DOHH2 (cell line): Measurements from ENCODE around the gene TBC1D10B.
A peak's percentile ranks its signal among the peaks of the same experiment; 100 is the strongest.
"Not testable (repeated sequence)": the region's sequence is repeated elsewhere in the genome, so short reads cannot be mapped to it uniquely, and the experiment has no call there.

Source experiments
- H3F3A ChIP-seq: fragments of 200-600 bp; sonication (generic), shearing (Covaris generic); 2 replicates; pipeline ENCODE4 v1.6.0; 2016; ENCODE audit warnings: antibody characterized with exemption, mild to moderate bottlenecking; ENCODE audit not compliant: control insufficient read depth, insufficient read depth
- H3K27ac ChIP-seq: fragments of 200-600 bp; sonication (generic); 2 replicates; pipeline ENCODE4 v1.5.1; 2014; ENCODE audit warnings: low read depth, mild to moderate bottlenecking, low read length, moderate library complexity
- H3K27me3 ChIP-seq: fragments of 200-600 bp; sonication (generic); 2 replicates; pipeline ENCODE4 v1.6.1; 2014; ENCODE audit warnings: mild to moderate bottlenecking, low read length, mixed read lengths; ENCODE audit not compliant: control insufficient read depth
- H3K36me3 ChIP-seq: fragments of 200-600 bp; sonication (generic); 2 replicates; pipeline ENCODE4 v1.6.1; 2014; ENCODE audit warnings: mild to moderate bottlenecking, low read length, moderate library complexity, mixed read lengths; ENCODE audit not compliant: control insufficient read depth
- H3K4me1 ChIP-seq: fragments of 200-600 bp; sonication (generic); 2 replicates; pipeline ENCODE4 v1.6.1; 2014; ENCODE audit warnings: mild to moderate bottlenecking, low read length, mixed read lengths; ENCODE audit not compliant: control insufficient read depth
- H3K4me2 ChIP-seq: fragments of 200-600 bp; sonication (generic); 2 replicates; pipeline ENCODE4 v1.6.0; 2014; ENCODE audit warnings: mild to moderate bottlenecking, low read length, moderate library complexity
- H3K4me3 ChIP-seq: fragments of 200-600 bp; sonication (generic); 2 replicates; pipeline ENCODE4 v1.5.1; 2014; ENCODE audit warnings: mild to moderate bottlenecking, low read length, mixed read lengths
- H3K79me2 ChIP-seq: fragments of 200-600 bp; sonication (generic); 2 replicates; pipeline ENCODE4 v1.6.1; 2014; ENCODE audit warnings: mild to moderate bottlenecking, low read length, mixed read lengths; ENCODE audit not compliant: control insufficient read depth
- H3K9me2 ChIP-seq: fragments of 200-600 bp; sonication (generic); replicated peaks from 2 replicates; pipeline ENCODE4 v1.6.1; 2014; ENCODE audit warnings: mild to moderate bottlenecking, low read length, mixed read lengths; ENCODE audit not compliant: control insufficient read depth
- H3K9me3 ChIP-seq: fragments of 200-600 bp; sonication (generic); 2 replicates; pipeline ENCODE4 v1.6.1; 2014; ENCODE audit warnings: antibody characterized with exemption, low read length, mixed read lengths; ENCODE audit not compliant: control insufficient read depth, insufficient read depth
- H4K20me1 ChIP-seq: fragments of 200-600 bp; sonication (generic); 2 replicates; pipeline ENCODE4 v1.6.0; 2014; ENCODE audit warnings: low read depth, mild to moderate bottlenecking, antibody characterized with exemption, low read length, moderate library complexity; ENCODE audit not compliant: control insufficient read depth, insufficient read depth
- EZH2phosphoT487 ChIP-seq: fragments of 200-600 bp; sonication (generic); IDR thresholded peaks from 2 replicates; pipeline ENCODE4 v1.6.1; 2017; ENCODE audit warnings: borderline replicate concordance, mild to moderate bottlenecking, antibody characterized with exemption, low read length, moderate library complexity, mixed read lengths
- TF ChIP-seq, protein P1 (sequence below): fragments of 200-600 bp; sonication (generic); IDR thresholded peaks from one replicate; pipeline ENCODE4 v1.5.1; 2014; ENCODE audit warnings: antibody characterized with exemption, mild to moderate bottlenecking, low read depth, low read length; ENCODE audit not compliant: poor library complexity, severe bottlenecking

TBC1D10B gene

DNA sequence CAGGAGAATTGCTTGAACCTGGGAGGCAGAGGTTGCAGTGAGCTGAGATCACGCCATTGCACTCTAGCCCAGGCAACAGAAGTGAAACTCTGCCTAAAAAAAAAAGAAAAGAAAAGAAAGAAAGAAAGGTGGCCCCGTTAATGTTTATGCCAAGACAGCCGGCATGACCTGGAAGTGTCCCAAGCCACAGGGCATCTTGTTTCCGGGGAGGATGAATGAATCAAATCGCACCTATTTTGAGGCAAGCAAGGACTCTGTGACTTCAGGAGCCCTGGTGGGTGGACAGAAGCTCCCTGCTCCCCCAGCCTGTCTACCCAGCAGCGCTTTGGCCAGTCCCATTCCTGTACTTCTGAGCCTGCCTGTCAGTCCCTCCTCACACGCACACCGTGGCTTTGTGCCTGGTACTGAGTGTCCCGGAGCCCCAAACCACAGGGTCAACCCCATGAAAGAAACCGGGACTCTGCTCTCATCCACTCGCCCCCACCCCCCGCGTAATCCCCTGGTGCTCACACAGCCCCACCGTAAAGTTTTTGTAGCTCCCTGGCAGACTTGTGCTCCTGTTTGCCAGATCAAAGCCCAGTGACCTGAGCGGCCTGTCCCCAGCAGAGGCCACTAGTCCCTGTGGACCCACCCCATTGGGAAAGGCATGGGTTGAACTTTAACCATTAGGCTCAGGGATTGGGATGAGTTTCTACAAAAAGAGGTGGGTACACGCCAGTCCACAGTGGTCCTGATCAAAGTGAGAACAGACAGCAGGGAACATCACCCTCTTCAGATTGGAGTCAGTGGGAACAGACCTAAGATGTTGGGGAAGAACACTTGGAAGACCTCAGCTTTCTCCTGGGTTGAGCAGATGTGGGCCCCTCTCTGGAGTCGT, 34.5 kb downstream of the TBC1D10B start:
- H3K27me3 ChIP-seq = no peaks in the 10 kb centered on the region
- H3K27ac ChIP-seq = peak overlapping the region; percentile 71
- peaks cover 46% of the 10 kb centered on the region for H3K79me2 ChIP-seq
- H3K9me3 ChIP-seq = no peaks in the 10 kb centered on the region
- no peaks in the 10 kb centered on the region for H3K9me2 ChIP-seq
- TF ChIP-seq, protein P1, sequence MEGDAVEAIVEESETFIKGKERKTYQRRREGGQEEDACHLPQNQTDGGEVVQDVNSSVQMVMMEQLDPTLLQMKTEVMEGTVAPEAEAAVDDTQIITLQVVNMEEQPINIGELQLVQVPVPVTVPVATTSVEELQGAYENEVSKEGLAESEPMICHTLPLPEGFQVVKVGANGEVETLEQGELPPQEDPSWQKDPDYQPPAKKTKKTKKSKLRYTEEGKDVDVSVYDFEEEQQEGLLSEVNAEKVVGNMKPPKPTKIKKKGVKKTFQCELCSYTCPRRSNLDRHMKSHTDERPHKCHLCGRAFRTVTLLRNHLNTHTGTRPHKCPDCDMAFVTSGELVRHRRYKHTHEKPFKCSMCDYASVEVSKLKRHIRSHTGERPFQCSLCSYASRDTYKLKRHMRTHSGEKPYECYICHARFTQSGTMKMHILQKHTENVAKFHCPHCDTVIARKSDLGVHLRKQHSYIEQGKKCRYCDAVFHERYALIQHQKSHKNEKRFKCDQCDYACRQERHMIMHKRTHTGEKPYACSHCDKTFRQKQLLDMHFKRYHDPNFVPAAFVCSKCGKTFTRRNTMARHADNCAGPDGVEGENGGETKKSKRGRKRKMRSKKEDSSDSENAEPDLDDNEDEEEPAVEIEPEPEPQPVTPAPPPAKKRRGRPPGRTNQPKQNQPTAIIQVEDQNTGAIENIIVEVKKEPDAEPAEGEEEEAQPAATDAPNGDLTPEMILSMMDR = no peak
- no peak for TF ChIP-seq EZH2phosphoT487
- peaks cover 2% of the 10 kb centered on the region for H3K36me3 ChIP-seq
- H3K4me2 ChIP-seq = peak overlapping the region; percentile 70
- H3K4me3 ChIP-seq = peak overlapping the region; percentile 78
- H3K4me1 ChIP-seq = peaks cover 21% of the 10 kb centered on the region
- H4K20me1 ChIP-seq = no peaks in the 10 kb centered on the region
- peaks cover under 1% of the 10 kb centered on the region for H3F3A ChIP-seq

DNA sequence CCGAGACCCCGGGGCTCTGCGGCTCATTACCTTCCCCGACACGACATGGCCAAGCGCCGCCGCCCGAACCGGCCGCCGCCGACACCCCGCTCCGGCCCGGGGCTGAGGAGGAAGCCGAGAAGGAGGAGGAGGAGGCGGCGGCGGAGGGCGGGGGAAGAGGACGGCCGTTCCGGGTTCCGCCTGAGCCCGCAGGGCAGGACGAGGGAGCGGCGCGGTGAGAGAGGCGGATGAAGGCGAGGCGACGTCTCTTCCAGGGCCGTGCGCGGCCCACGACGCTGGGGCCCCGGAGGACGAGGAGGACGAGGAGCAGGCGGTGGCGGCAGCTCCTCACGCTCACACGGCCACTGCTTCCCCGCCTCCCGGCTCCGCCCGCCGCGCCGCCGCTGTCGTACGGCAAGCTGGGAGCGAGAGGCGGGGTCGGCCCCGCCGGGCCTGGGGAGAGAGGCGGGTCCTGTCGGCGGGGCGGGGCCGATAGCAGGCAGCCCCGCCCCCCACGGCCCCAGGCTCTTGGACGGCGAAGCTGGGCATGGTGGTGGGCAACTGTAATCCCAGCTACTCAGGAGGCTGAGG, 35.2 kb downstream of the TBC1D10B start:
- Histone ChIP-seq H3K4me2 (peak overlapping the region; percentile 70), H3K79me2 (peaks cover 50% of the 10 kb centered on the region), H3K27ac (peak overlapping the region; percentile 71), H3K4me1 (peaks cover 25% of the 10 kb centered on the region), H3K4me3 (peak overlapping the region; percentile 78)
- H3K27me3 ChIP-seq, H3K9me3 ChIP-seq, H3K9me2 ChIP-seq, H3F3A ChIP-seq, H4K20me1 ChIP-seq, H3K36me3 ChIP-seq: not testable (repeated sequence)

- H3K4me1 ChIP-seq = peaks cover 30% of the 10 kb centered on the region
- peak overlapping the region; percentile 71 for H3K27ac ChIP-seq
- peak overlapping the region; percentile 78 for H3K4me3 ChIP-seq
- not testable (repeated sequence) for H3F3A ChIP-seq, H3K9me2 ChIP-seq, H3K27me3 ChIP-seq, H3K9me3 ChIP-seq, H3K36me3 ChIP-seq, H4K20me1 ChIP-seq
- H3K4me2 ChIP-seq = peak overlapping the region; percentile 49
- peaks cover 56% of the 10 kb centered on the region for H3K79me2 ChIP-seq
Observed at GRCh38 chr16:30334473-30334989, 35.8 kb downstream of the TBC1D10B start.

DNA sequence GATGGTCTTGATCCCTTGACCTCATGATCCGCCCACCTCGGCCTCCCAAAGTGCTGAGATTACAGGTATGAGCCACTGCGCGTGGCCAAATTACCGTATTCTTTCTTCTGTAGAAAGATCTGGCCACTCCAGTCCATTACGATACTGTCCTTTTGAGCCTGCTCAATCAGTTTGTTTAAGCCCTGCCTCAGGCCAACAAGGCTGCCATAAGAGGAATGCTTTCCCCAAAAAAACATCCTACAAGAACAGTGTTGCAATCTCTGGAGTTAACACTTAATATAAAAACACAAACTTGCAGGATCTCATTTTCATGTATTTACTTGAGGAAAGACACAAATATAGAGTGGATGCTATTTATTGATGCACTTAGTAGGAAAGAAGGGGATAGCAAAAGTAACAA, 46.1 kb downstream of the TBC1D10B start:
- not testable (repeated sequence) for H4K20me1 ChIP-seq, H3K9me3 ChIP-seq, H3K27me3 ChIP-seq, H3K36me3 ChIP-seq, H3F3A ChIP-seq, H3K9me2 ChIP-seq
- Histone ChIP-seq H3K4me3 (peak overlapping the region; percentile 51; the same call in 1 of the 2 replicates), H3K27ac (peak overlapping the region; percentile 97), H3K79me2 (peaks cover 80% of the 10 kb centered on the region), H3K4me2 (peak overlapping the region; percentile 70), H3K4me1 (peaks cover 81% of the 10 kb centered on the region)

DNA sequence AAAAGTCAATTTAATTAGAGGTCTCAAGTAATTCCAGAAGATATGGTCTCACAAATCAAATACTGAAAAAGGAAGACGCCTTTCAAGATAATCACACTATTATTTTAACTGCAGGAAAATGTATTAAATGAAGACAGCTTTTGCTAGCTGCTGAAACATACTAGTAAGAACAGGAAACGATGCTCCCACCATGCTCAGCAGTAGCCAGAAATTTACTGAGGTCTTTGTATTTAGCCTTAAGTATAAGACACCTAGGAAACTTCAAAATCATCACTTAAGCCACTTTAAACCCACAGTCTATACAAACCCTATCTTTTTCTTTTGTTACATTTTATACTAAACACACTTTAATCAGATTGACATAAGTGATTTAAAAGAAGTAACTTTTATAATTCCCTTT, 51.6 kb downstream of the TBC1D10B start:
- not testable (repeated sequence) for H3K27me3 ChIP-seq, H4K20me1 ChIP-seq, H3K36me3 ChIP-seq, H3K9me3 ChIP-seq, H3K4me2 ChIP-seq, H3K4me3 ChIP-seq, H3K9me2 ChIP-seq, H3K27ac ChIP-seq, H3F3A ChIP-seq
- Histone ChIP-seq H3K4me1 (peaks cover 43% of the 10 kb centered on the region), H3K79me2 (peaks cover 94% of the 10 kb centered on the region)

GRCh38 chr16:30310937-30311336, 59.4 kb downstream of the TBC1D10B start:
- Histone ChIP-seq H3K4me2 (peak overlapping the region; percentile 26; the same call in 1 of the 2 replicates), H3K4me1 (peaks cover 37% of the 10 kb centered on the region), H3K79me2 (peaks cover 73% of the 10 kb centered on the region), H3K27ac (0 out of 2 replicates have a peak overlapping the region, but pooled peaks have one; percentile 30)
- H3K36me3 ChIP-seq, H3K4me3 ChIP-seq, H3F3A ChIP-seq, H3K27me3 ChIP-seq, H3K9me3 ChIP-seq, H4K20me1 ChIP-seq, H3K9me2 ChIP-seq: not testable (repeated sequence)

GRCh38 chr16:30309255-30309654, 61.0 kb downstream of the TBC1D10B start:
- not testable (repeated sequence) for H4K20me1 ChIP-seq, H3K27me3 ChIP-seq, H3K9me2 ChIP-seq, H3F3A ChIP-seq, H3K9me3 ChIP-seq, H3K36me3 ChIP-seq
- Histone ChIP-seq H3K27ac (peak overlapping the region; percentile 55), H3K4me3 (peak overlapping the region; percentile 48), H3K4me2 (peak overlapping the region; percentile 67), H3K4me1 (peaks cover 37% of the 10 kb centered on the region), H3K79me2 (peaks cover 57% of the 10 kb centered on the region)
